ENCODE data around the gene XXYLT1.
"Not testable (repeated sequence)": the region's sequence is repeated elsewhere in the genome, so short reads cannot be mapped to it uniquely, and the experiment has no call there.

XXYLT1 gene

GRCh38 chr3:195096484-195097330, 174.3 kb downstream of the XXYLT1 start:
- DNase-seq (ENCODE audit: low read depth in 2 of 2) = no peak

- no peak for DNase-seq (ENCODE audit: low read depth in 2 of 2)
Measured at GRCh38 chr3:195096053-195096452, 174.9 kb downstream of the XXYLT1 start.

GRCh38 chr3:195095704-195096036, 175.3 kb downstream of the XXYLT1 start:
- no peak for DNase-seq (ENCODE audit: low read depth in 2 of 2)

GRCh38 chr3:195095035-195095703, 175.8 kb downstream of the XXYLT1 start:
- DNase-seq (ENCODE audit: low read depth in 2 of 2) = no peak

- no peak for DNase-seq (ENCODE audit: low read depth in 2 of 2)
Measured at GRCh38 chr3:195094191-195094921, 176.6 kb downstream of the XXYLT1 start.

GRCh38 chr3:195093731-195094130, 177.2 kb downstream of the XXYLT1 start:
- no peak for DNase-seq (ENCODE audit: low read depth in 2 of 2)

GRCh38 chr3:195087840-195088601, 182.9 kb downstream of the XXYLT1 start:
- DNase-seq (ENCODE audit: low read depth in 2 of 2) = not testable (repeated sequence)

GRCh38 chr3:195087328-195087727, 183.6 kb downstream of the XXYLT1 start:
- DNase-seq (ENCODE audit: low read depth in 2 of 2) = no peak

GRCh38 chr3:195086885-195087284, 184.1 kb downstream of the XXYLT1 start:
- no peak for DNase-seq (ENCODE audit: low read depth in 2 of 2)

- DNase-seq (ENCODE audit: low read depth in 2 of 2) = no peak
Measured at GRCh38 chr3:195086341-195086740, 184.6 kb downstream of the XXYLT1 start.

- no peak for DNase-seq (ENCODE audit: low read depth in 2 of 2)
Measured at GRCh38 chr3:195085356-195086130, 185.4 kb downstream of the XXYLT1 start.

- DNase-seq (ENCODE audit: low read depth in 2 of 2) = no peak
Measured at GRCh38 chr3:195084746-195085145, 186.2 kb downstream of the XXYLT1 start.

GRCh38 chr3:195083659-195084058, 187.3 kb downstream of the XXYLT1 start:
- DNase-seq (ENCODE audit: low read depth in 2 of 2) = no peak

GRCh38 chr3:195082811-195083210, 188.1 kb downstream of the XXYLT1 start:
- DNase-seq (ENCODE audit: low read depth in 2 of 2) = no peak

GRCh38 chr3:195081242-195081963, 189.6 kb downstream of the XXYLT1 start:
- no peak for DNase-seq (ENCODE audit: low read depth in 2 of 2)

- DNase-seq (ENCODE audit: low read depth in 2 of 2) = no peak
Measured at GRCh38 chr3:195080571-195081151, 190.3 kb downstream of the XXYLT1 start.

GRCh38 chr3:195080125-195080524, 190.8 kb downstream of the XXYLT1 start:
- DNase-seq (ENCODE audit: low read depth in 2 of 2) = no peak

- DNase-seq (ENCODE audit: low read depth in 2 of 2) = no peak
Measured at GRCh38 chr3:195079636-195080035, 191.3 kb downstream of the XXYLT1 start.

GRCh38 chr3:195078891-195079440, 192.0 kb downstream of the XXYLT1 start:
- DNase-seq (ENCODE audit: low read depth in 2 of 2) = no peak

Data from stimulated activated CD4-positive, alpha-beta T cell treated with anti-CD3 and anti-CD28 coated beads, Interleukin-15, amount 100 ng/mL, for 48 hours (primary cell).